ENCODE data around the gene ERBB3.

ERBB3 gene

GRCh38 chr12:56119361-56119796, 39.4 kb downstream of the ERBB3 start (continued):
- TF ChIP-seq ZNF398 (tag by site-specific recombination; IDR thresholded peaks at IDR 0.05): peak; percentile 19; the same call in 1 of the 2 replicates
- no peak for TF ChIP-seq ZNF24 (tag by site-specific recombination; IDR thresholded peaks at IDR 0.05)
- no peak for TF ChIP-seq ZBTB11 (tag by site-specific recombination; conservative IDR thresholded peaks at IDR 0.05; ENCODE audit: low read depth)
- TF ChIP-seq SP2 (tag by site-specific recombination; IDR thresholded peaks at IDR 0.05): no peak
- no peak for TF ChIP-seq ZNF548 (tag by site-specific recombination; IDR thresholded peaks at IDR 0.05)
- no peak for TF ChIP-seq ZFP3 (tag by site-specific recombination; IDR thresholded peaks at IDR 0.05; ENCODE audit: low read depth)
- no peak for TF ChIP-seq ZNF518A (tag by site-specific recombination; conservative IDR thresholded peaks at IDR 0.05; ENCODE audit: low read depth)
- TF ChIP-seq ZNF488 (tag by site-specific recombination; IDR thresholded peaks at IDR 0.05): no peak
- peak; percentile 62 for TF ChIP-seq SP7 (tag by site-specific recombination; IDR thresholded peaks at IDR 0.05)
- TF ChIP-seq ZNF138 (tag by site-specific recombination; IDR thresholded peaks at IDR 0.05; ENCODE audit: borderline replicate concordance): no peak
- TF ChIP-seq ZNF423 (tag by site-specific recombination; IDR thresholded peaks at IDR 0.05): no peak
- no peak for TF ChIP-seq ZNF202 (tag by site-specific recombination; IDR thresholded peaks at IDR 0.05; ENCODE audit: borderline replicate concordance)
- TF ChIP-seq ZNF624 (tag by site-specific recombination; IDR thresholded peaks at IDR 0.05): no peak
- TF ChIP-seq ZFHX2 (tag by site-specific recombination; conservative IDR thresholded peaks at IDR 0.05): peak; percentile 26; the same call in 1 of the 2 replicates
- TF ChIP-seq ZNF555 (tag by site-specific recombination; conservative IDR thresholded peaks at IDR 0.05): no peak
- TF ChIP-seq GLI2 (tag by site-specific recombination; IDR thresholded peaks at IDR 0.05; ENCODE audit: borderline replicate concordance, low read depth): no peak
- no peak for TF ChIP-seq ZFP37 (tag by site-specific recombination; IDR thresholded peaks at IDR 0.05)
- 0 out of 2 replicates have a peak, but pooled peaks have one; percentile 16 for TF ChIP-seq ZBTB6 (tag by site-specific recombination; IDR thresholded peaks at IDR 0.05)
- TF ChIP-seq TSHZ1 (tag by site-specific recombination; IDR thresholded peaks at IDR 0.05; ENCODE audit: borderline replicate concordance): no peak
- no peak for TF ChIP-seq ZNF623 (tag by site-specific recombination; IDR thresholded peaks at IDR 0.05)
- no peak for TF ChIP-seq ZNF76 (tag by site-specific recombination; IDR thresholded peaks at IDR 0.05; ENCODE audit: borderline replicate concordance, low read depth)
- TF ChIP-seq ZNF670 (tag by site-specific recombination; IDR thresholded peaks at IDR 0.05; ENCODE audit: low read depth): no peak
- no peak for TF ChIP-seq ZNF155 (tag by site-specific recombination; IDR thresholded peaks at IDR 0.05)
- TF ChIP-seq ZNF221 (tag by site-specific recombination; IDR thresholded peaks at IDR 0.05; ENCODE audit: borderline replicate concordance): no peak

Measured in HEK293 (cell line).